GM19023 (cell line): ENCODE data around the gene NPHS2.
"Not testable (repeated sequence)": the region's sequence is repeated elsewhere in the genome, so short reads cannot be mapped to it uniquely, and the experiment has no call there.

Experiments
- ATAC-seq: cut with Tn5 transposase; IDR thresholded peaks from one replicate; pipeline ENCODE4 v1.9.1; 2021; ENCODE audit warnings: mild to moderate bottlenecking, moderate library complexity; ENCODE audit not compliant: unreplicated experiment

NPHS2 gene

DNA sequence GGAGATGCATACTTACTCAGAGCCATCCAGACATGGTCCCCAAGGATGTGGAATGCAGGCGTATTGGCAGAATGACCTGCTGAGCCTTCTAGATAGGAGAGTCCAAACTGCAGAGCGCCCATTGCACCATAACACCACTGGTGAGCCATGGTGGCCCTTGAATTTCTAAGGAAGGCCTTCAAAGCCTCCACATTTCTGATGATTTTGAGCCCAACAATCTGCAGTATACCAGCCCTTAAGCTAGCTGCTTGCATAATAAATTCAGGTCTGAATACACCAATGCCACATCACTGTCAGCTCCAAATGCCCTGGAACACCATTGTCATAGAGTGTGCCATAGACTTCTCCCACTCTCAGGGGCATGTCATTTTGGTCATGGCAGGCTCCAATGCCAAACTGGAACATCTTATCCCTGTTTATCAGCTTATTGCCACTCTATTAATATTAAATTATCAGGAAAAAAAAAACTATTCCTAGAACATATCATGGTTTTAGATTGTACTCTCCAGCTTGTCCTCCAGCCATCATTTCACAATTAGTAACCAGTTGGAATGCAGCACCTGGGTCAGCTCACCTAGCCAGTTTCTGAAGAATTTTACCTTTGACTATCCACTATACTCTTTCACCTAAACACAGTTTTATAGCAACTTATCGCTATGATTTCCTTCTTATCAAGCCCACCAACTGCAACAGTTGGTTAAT is 26.9 kb downstream of the NPHS2 start:
- ATAC-seq: no peak

DNA sequence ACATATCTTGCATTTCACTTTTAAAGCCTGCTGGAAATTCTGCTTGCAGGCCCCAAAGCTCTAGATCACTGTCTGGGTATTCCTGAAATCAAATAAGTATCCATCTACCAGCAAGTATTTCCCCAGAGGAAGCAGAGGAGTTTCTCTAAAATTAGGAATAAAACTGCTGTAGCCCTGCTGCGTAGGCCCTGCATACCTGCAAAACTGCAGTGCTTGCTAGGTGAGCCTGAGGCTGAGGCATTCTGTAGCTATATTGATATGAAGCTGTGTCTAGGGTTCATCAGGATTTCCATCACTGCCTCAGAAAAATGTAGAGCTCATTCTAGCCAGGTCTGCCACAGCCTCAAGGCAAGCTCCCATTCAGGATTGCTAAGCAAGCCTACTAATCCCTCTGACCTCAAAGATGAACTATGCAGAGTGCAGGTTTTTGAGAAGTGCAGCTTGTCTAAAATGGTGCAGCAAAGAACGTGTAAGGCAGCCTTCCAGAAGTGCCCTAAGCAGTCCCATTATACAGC is 28.7 kb downstream of the NPHS2 start:
- no peak for ATAC-seq

DNA sequence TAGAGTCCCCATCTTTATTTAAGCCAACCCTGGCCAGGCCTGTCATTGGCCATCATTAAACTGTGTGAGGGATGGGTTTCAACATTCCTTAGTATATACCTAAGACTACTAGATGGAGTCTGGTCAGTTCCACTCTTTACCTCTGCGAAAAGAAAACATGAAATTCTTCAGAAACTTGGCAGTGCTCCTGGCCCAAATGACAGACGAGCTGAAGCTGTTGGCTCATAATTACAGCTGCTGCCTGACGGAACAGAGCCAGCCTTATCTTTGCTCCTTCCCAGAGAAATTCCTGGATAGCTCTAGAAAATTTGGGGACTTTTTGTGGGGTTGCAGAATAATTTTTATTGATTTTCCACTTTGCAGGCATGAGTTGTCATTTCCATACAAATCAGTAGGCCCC is 30.4 kb downstream of the NPHS2 start:
- ATAC-seq: no peak

DNA sequence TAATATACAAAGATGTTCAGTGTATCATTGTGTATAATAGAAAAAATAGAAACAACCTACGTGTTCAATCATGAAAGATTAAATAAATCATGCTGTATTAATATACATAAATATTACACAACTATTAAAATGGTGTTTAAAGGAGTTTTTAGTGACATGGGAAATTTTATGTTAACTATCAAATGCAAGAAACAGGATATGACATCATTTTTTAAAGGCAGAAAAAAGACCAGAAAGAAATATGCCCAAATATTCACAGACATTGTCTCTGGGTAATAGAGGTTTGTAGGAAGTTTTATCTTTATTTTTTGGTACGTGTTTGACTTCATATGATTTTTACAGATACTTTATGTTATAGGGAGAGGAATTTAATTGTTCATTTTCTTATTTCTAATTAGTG is 34.0 kb downstream of the NPHS2 start:
- no peak for ATAC-seq

DNA sequence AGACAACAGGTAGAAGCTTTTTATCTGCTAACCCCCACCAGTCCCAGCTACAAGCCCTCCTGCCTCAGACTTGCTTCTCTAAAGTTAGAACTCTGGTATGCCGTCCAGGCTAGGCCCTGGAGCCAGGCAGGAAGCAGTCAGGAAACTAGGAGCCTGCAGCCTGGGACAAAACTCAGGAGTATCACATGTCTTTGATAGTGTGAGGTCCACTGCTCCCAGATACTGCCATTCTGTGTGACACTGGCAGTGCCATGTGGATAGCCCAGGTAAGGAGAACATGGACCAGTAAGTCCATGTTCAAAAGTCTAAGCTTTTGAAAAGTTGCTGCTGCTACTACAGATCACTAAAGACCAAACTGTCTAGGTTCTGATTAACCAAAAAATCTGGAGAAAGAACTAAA is 45.4 kb downstream of the NPHS2 start:
- ATAC-seq: no peak

DNA sequence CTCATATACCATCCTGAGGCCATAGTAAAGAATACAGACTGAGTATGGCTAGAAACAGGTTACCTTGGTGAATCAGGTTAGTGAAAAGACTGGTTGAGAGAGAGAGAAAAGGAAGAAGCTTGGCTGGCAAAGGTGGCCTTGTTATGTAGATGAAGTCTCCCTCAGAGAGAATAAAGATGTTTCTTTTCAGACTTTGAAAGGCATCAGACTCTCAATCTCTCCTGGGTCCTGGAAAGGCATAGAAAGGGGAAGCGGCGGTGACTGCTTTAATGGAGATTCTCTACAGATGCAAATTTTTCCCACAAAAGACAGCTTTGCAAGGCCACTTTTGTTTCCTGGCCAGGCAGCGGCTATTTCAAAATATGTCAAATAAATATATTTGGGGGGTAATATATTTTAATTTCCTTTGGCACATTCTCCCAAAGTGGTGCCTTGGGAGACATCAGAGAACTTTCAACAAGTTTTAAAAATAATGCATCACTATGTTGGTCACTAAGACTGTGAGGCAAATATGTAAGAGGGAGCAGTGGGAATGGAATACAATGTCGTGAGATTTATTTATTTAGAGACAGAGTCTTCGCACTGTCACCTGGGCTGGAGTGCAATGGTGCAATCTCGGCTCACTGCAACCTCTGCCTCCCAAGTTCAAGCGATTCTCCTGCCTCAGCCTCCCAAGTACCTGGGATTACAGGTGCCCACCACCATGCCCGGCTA is 46.1 kb downstream of the NPHS2 start:
- ATAC-seq: no peak

DNA sequence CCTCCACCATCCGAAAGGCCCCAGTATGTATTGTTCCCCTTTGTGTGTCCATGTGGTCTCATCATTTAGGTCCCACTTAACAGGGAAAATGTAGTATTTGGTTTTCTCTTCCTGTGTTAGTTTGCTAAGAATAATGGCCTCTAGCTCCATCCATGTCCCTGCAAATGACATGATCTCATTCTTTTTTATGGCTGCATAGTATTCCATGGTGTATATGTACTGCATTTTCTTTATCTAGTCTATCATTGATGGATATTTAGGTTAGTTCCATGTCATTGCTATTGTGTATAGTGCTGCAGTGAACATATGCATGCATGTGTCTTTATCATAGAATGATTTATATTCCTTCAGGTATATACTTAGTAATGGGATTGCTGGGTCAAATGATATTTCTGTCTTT is 57.2 kb downstream of the NPHS2 start:
- ATAC-seq: not testable (repeated sequence)

DNA sequence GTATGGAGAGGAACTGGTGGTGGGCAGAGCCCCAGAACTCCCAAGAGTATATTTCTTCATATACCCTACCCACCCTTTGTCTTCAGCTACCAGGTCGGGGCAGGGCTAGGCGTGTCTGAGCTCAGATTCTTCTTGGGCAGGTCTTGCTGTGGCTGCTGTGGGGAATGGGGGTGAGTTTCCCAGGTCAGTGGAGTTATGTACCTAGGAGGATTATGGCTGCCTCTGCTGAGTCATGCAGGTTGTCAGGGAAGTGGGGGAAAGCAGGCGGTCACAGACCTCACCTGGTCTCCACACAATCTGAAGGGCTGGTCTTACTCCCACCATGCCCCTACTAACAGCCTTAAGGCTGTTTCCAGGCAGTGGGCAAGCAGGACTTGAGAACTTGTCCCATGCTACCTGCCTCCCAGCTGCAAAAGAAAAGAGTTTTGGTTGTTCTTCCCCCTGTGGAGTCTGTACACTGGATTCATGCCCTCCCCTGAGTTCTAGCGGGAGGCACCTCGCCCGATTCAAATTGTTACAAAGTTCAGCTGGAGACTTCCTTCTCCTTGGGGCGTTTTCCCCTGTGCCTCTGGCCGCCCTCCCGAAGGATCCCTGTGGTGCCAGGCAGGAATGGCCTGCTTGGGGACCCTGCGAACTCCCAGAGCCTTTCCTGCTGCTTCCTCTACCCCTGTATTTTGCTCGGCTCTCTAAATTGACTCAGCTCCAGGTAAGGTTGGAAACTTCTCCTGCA is 58.6 kb downstream of the NPHS2 start:
- no peak for ATAC-seq

DNA sequence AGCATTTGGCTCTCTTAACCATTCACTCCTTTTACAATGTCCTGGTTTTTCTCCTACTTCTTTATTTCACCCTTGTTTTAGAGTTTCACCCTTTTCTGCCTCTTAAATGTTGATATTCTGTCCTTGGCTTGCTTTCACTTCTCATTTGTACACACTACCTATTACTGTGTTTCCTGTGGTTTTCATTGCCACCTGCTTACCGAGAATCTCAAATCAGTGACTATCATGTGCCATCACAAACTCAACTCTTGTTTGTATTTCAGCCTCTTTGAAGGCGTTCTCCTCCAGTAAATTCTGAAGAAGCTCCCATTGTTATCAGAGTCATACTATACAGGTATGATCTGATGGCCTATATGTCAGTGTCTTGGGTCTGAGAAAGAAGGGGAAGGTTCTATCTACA is 65.7 kb downstream of the NPHS2 start:
- no peak for ATAC-seq

DNA sequence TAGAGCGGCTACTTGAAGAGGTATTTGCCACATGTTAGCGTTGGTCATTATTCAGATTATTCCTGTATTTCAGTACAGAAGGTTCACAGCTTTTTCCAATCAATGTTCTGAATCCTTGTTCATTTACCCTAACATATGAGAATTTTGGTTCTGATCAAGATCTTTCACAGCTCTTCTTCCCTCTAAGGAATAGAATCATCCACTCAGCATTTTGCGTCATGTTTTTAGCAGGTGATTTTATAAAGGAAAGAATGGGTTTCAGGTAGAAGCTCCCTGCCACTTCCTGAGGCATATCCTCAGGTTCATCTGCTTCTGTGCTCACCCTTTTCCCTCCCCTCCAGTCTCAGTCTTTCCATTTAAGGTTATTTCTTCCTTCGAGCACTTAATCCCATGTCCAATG is 66.4 kb downstream of the NPHS2 start:
- ATAC-seq: no peak

DNA sequence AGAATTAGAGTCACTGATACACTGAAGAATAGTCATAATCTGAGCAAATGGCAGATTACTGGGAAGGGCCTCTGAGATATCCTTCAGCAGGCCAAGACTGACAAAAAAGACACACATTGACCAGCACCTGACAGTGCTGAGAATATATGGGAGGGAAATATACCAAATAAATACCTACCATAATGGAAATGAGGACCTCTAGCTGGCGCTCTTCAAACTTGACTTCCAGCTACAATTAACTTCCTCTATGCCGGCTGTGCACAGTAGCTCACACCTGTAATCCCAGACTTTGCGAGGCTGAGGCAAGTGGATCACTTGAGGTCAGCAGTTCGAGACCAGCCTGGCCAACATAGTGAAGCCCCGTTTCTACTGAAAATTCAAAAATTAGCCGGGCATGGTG is 69.5 kb downstream of the NPHS2 start:
- no peak for ATAC-seq
